Skeletal muscle tissue (tissue), 4 donors: ENCODE results near the gene PRSS56. TPM values are rescaled to one million over a fixed set of nuclear protein-coding genes. Genes with fewer than 3 reads are reported as not detected.
"Not testable (repeated sequence)": the region's sequence is repeated elsewhere in the genome, so short reads cannot be mapped to it uniquely, and the experiment has no call there.

ENCODE experiments used
- H3K27ac ChIP-seq: one replicate; pipeline ENCODE4 v1.7.0; 2013; ENCODE audit warnings: mild to moderate bottlenecking, low read depth, low read length, inconsistent platforms
- H3K27me3 ChIP-seq, 3 donors: one replicate each; pipeline ENCODE4 v1.7.0; 2013; ENCODE audit warnings: low read length in 3 of 3; ENCODE audit not compliant: control insufficient read depth in 3 of 3, insufficient read depth in 3 of 3
- H3K36me3 ChIP-seq, 3 donors: one replicate each; pipeline ENCODE4 v1.7.0; 2013; ENCODE audit warnings: low read length in 3 of 3; ENCODE audit not compliant: control insufficient read depth in 3 of 3, insufficient read depth in 3 of 3
- H3K4me1 ChIP-seq, 3 donors: one replicate each; pipeline ENCODE4 v1.7.0; 2013; ENCODE audit warnings: low read length in 3 of 3, mild to moderate bottlenecking in 3 of 3; ENCODE audit not compliant: control insufficient read depth in 3 of 3, insufficient read depth in 3 of 3
- H3K4me3 ChIP-seq, 3 donors: one replicate each; pipeline ENCODE4 v1.7.0; 2013; ENCODE audit warnings: low read length in 3 of 3
- H3K9ac ChIP-seq, 3 donors: one replicate each; pipeline ENCODE4 v1.7.0; 2013; ENCODE audit warnings: low read length in 3 of 3, mild to moderate bottlenecking in 3 of 3, moderate library complexity in 2 of 3, low read depth in 1 of 3
- H3K9me3 ChIP-seq, 3 donors: one replicate each; pipeline ENCODE4 v1.7.0; 2013; ENCODE audit warnings: low read length in 3 of 3; ENCODE audit not compliant: control insufficient read depth in 3 of 3
- total RNA-seq: library from RNA; depleted of rRNA; stranded (reverse); fragments of >200 nt; gene quantifications from one replicate; pipeline ENCODE4 v1.2.3, GENCODE V29; 2014
- donor health status: Osteomylitis.

Gene PRSS56
- total RNA-seq, 1 donor from 2014 or later, result 1.0 TPM

DNA sequence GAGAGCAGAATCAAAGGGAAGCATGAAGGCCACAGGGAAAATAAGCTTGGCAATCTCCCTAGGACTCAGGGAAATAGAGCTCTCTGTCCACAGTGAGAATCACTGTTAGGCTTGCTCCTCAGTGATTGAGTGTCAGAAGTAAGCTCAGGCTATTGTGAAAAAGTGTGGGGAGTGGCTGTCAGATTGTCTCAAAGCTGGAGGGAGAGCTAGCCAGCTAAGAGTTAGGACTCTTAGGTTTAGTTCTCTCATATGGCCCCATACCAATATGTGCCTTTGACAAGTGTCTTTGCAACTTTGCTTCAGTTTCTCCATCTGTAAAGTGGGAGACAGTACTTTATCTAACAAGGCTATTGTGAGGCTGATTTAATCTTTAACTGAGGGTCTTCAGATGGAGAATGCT, 47.5 kb downstream of the PRSS56 start:
- H3K27ac ChIP-seq, result no peak overlapping the region

DNA sequence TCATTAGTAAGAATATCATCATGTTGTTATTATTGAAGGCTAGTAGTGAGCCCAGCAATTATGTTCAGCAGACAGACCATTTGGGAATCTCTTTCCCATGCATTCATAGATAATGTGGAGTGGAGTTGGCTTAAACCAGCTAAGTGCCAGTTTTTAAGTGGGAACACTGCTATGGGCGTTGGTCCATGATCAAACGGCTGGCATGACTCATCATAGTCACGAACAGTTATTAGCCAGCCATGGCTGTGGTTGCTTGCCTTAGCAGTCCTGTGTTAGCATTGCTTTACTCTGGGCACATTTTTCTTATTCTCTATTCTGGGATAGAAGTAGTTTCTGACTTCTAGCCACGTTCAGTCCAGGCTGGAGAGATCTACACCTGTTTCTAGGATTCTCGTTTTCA, 48.0 kb downstream of the PRSS56 start:
- Histone ChIP-seq H3K4me3 (no peak overlapping the region), H3K27ac (peak overlapping the region; percentile 26), H3K9ac (no peak overlapping the region), H3K36me3 (peaks cover 45 to 65% (median 63%) of the 10 kb centered on the region in 3 donors), H3K4me1 (peaks cover 13 to 50% (median 16%) of the 10 kb centered on the region in 3 donors), H3K9me3 (no peaks in the 10 kb centered on the region), H3K27me3 (no peaks in the 10 kb centered on the region)

More for the DNA sequence above, 47.5 kb downstream of the PRSS56 start:
- no peak overlapping the region for H3K4me3 ChIP-seq
- H3K27me3 ChIP-seq, result no peaks in the 10 kb centered on the region
- no peak overlapping the region for H3K9ac ChIP-seq
- H3K36me3 ChIP-seq, result peaks cover 48 to 67% (median 67%) of the 10 kb centered on the region in 3 donors
- H3K4me1 ChIP-seq, result peaks cover 10 to 50% (median 16%) of the 10 kb centered on the region in 3 donors
- no peaks in the 10 kb centered on the region for H3K9me3 ChIP-seq

DNA sequence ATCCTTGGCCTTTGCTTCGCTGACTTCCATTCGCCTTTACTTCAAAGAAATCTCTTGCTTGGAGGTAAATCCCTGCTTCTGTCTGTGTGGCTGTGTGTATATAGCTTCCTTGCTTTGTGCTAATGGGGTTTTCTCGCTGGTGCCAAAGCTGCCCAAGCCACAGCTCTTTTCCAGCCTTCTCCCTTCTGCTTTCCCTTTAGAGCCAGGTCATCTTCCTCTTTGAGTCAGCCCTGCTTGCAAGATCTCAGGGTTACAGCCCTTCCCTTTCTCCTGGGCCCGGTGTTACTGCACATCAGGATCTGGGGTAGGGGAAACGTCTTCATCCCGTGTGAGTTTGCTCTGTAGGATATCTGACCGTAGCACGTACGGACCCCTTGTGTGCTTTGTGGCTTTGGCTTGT, 49.4 kb downstream of the PRSS56 start:
- no peak overlapping the region for H3K4me3 ChIP-seq
- H3K9ac ChIP-seq, result peak overlapping the region in 1 of 3 donors; percentile 51
- H3K27ac ChIP-seq, result no peak overlapping the region
- peaks cover 24 to 62% (median 27%) of the 10 kb centered on the region in 3 donors for H3K4me1 ChIP-seq
- no peaks in the 10 kb centered on the region for H3K27me3 ChIP-seq
- peaks cover 42 to 65% (median 55%) of the 10 kb centered on the region in 3 donors for H3K36me3 ChIP-seq
- no peaks in the 10 kb centered on the region for H3K9me3 ChIP-seq

DNA sequence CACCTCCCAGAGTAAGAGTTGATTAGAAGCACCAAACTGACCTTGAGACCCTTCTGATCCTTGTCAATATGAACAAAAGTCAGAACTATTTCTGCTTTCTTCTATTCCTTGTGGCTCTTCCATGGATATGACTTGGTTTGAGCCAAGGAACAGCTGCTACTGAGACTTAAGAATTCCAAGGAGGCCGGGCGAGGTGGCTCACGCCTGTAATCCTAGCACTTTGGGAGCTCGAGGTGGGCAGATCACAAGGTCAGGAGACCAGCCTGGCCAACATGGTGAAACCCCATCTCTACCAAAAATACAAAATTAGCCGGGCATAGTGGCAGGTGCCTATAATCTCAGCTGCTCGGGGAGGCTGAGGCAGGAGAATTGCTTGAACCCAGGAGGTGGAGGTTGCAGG, 50.3 kb downstream of the PRSS56 start:
- not testable (repeated sequence) for H3K4me3 ChIP-seq, H3K9me3 ChIP-seq, H3K27me3 ChIP-seq, H3K9ac ChIP-seq
- Histone ChIP-seq H3K27ac (peak overlapping the region; percentile 26), H3K36me3 (peaks cover 41 to 58% (median 49%) of the 10 kb centered on the region in 3 donors), H3K4me1 (peaks cover 30 to 71% (median 36%) of the 10 kb centered on the region in 3 donors)

DNA sequence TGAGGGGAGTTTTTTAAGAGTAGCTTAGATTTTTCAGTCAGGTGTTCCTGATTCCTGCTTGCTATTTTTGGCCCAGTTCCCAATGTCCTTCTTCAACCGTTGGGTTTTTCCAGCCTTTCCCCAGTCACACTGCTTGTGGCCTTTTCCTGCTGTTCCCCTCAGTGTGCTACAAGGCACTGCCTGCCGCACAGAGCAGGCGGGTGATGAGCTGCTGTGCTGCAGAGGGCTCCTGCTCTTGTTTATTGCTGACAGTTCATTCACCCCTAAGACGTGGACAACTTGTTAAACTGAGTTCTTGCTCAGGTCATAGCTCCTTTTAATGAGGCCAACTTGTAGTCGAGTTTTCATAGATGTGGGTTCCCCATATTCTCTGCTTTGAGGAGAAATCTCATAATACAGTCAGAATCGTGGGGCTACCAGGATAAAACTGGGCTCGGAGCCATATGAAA, 50.9 kb downstream of the PRSS56 start:
- no peak overlapping the region for H3K9ac ChIP-seq
- H3K27ac ChIP-seq, result peak overlapping the region; percentile 26
- H3K4me1 ChIP-seq, result peaks cover 30 to 70% (median 36%) of the 10 kb centered on the region in 3 donors
- H3K4me3 ChIP-seq, result no peak overlapping the region
- peaks cover 38 to 56% (median 45%) of the 10 kb centered on the region in 3 donors for H3K36me3 ChIP-seq
- no peaks in the 10 kb centered on the region for H3K9me3 ChIP-seq
- H3K27me3 ChIP-seq, result no peaks in the 10 kb centered on the region

DNA sequence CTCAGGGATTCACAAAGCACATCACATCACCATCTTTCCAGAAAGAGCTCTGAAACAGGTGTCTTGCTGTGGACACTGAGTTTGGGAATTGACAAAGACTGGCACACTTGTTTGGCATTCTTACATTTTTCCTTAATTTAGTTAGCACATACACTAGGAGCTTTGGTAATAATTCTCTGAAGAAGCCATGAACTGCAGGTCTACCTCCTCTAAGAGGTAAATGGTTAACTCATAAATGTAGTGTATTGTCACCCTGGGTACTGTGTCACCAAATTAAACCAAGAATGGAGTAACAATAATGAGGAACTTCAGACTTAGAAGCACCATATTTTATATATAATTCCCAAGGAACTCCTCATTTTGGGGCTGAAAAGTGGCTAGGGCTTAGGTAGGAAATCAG, 52.9 kb downstream of the PRSS56 start:
- peaks cover 21 to 38% (median 25%) of the 10 kb centered on the region in 3 donors for H3K36me3 ChIP-seq

DNA sequence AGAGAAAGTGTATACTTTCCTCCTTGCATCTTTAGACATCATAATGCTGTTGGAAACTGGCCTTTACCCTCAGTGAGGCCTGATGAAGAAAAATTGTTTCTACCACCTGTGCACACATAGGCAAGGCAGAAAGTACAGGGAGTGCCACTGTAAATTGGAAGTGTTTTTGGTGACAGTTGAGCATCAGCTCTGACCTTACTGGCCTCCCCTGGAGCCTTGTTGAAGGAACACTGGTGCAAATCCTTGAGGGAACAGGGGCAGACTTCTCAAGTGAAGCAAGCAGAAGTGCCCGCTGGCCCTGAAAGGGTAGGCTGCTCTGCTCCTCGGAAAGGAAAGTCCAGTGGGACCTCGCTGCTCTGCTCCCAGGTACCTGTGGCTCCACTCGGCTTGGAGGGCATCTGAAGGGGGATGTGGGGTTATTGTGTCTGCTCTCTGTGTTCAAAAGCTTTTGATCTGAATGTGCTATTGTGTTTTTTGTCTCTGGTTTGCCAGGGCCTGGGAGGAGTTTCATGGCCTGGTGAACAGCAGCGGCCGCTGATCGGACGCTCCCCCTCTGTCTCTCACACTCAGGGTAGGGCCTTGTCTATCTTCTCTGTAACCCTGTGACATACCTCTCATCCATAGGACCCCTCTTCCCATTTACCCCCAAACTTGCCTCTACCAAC, 53.7 kb downstream of the PRSS56 start:
- Histone ChIP-seq H3K4me3 (peak overlapping the region; percentile 22 to 48 (median 22)), H3K27me3 (no peaks in the 10 kb centered on the region), H3K9ac (peak overlapping the region; percentile 42 to 75 (median 42)), H3K4me1 (peaks cover 37 to 75% (median 52%) of the 10 kb centered on the region in 3 donors), H3K36me3 (peaks cover 13 to 30% (median 19%) of the 10 kb centered on the region in 3 donors), H3K27ac (peak overlapping the region; percentile 81), H3K9me3 (no peaks in the 10 kb centered on the region)

More for the DNA sequence above, 52.9 kb downstream of the PRSS56 start:
- H3K9me3 ChIP-seq, result no peaks in the 10 kb centered on the region
- H3K27ac ChIP-seq, result peak overlapping the region; percentile 81
- H3K4me1 ChIP-seq, result peaks cover 34 to 80% (median 52%) of the 10 kb centered on the region in 3 donors
- no peak overlapping the region for H3K9ac ChIP-seq
- H3K27me3 ChIP-seq, result no peaks in the 10 kb centered on the region
- H3K4me3 ChIP-seq, result no peak overlapping the region

DNA sequence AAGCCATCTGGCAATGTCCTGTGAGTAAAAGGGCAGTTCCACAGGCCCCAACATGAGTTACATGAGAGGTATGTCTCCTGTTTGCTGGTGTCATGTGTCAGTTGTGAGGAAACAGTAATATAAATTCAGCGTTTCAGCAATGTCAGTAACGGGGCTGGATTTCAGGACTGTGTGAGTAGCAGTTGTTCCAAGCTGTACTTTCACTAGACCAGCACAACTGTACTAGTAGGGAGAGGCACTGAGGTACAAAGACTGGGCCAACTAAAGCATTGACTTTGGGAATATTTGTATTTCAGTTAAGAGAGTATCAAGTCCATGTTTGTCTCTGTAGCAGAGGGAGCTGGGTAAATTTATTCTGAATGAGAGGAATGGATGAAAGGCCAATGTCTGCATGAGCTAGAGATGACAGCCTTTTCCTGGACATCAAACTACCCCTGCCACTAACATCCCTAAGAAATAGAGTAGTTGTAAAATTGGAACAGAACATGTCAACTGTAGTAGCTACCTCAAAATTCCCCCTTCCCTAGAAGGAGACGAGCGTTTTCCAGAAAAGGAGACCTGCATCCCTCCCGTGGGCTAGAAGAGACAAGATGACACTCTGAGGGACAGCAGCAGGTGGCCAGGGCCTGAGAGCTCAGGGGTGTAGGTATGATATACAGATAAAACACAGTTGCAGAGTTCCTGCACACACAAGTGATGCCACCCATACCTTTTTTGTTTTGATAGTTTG, 54.7 kb downstream of the PRSS56 start:
- Histone ChIP-seq H3K27ac (peak overlapping the region; percentile 81), H3K4me1 (peaks cover 38 to 67% (median 49%) of the 10 kb centered on the region in 3 donors), H3K9ac (peak overlapping the region; percentile 42 to 75 (median 42)), H3K27me3 (no peaks in the 10 kb centered on the region), H3K9me3 (no peaks in the 10 kb centered on the region), H3K4me3 (peak overlapping the region; percentile 7 to 48 (median 28)), H3K36me3 (peaks cover 6 to 20% (median 10%) of the 10 kb centered on the region in 3 donors)
